Neuronal stem cell (in vitro differentiated cells): ENCODE data around the gene SAP30BP.

ENCODE experiments used
- DNase-seq: peaks from one replicate; pipeline ENCODE4 v3.0.0-alpha.2; 2013; ENCODE audit warnings: low spot score
- H2AFZ ChIP-seq: one replicate; pipeline ENCODE4 v1.6.1; 2013; ENCODE audit warnings: mild to moderate bottlenecking, low read length, inconsistent platforms
- H2AK5ac ChIP-seq: 2 replicates; pipeline ENCODE4 v1.6.1; 2013; ENCODE audit warnings: low read depth, mild to moderate bottlenecking, inconsistent platforms, low read length, moderate library complexity, mixed read lengths
- H2BK120ac ChIP-seq: 2 replicates; pipeline ENCODE4 v1.6.1; 2013; ENCODE audit warnings: low read depth, mild to moderate bottlenecking, inconsistent platforms, low read length, moderate library complexity, mixed read lengths
- H2BK12ac ChIP-seq: one replicate; pipeline ENCODE4 v1.6.1; 2013; ENCODE audit warnings: low read length, inconsistent platforms
- H2BK15ac ChIP-seq: 2 replicates; pipeline ENCODE4 v1.6.1; 2013; ENCODE audit warnings: mild to moderate bottlenecking, low read length, inconsistent platforms, mixed read lengths
- H2BK5ac ChIP-seq: one replicate; pipeline ENCODE4 v1.6.1; 2013; ENCODE audit warnings: inconsistent platforms, mild to moderate bottlenecking, low read length, moderate library complexity
- H3K14ac ChIP-seq: one replicate; pipeline ENCODE4 v1.6.1; 2013; ENCODE audit warnings: low read length, inconsistent platforms
- H3K18ac ChIP-seq: 2 replicates; pipeline ENCODE4 v1.6.1; 2013; ENCODE audit warnings: low read length, inconsistent platforms
- H3K23ac ChIP-seq: 2 replicates; pipeline ENCODE4 v1.6.1; 2013; ENCODE audit warnings: low read depth, mild to moderate bottlenecking, mixed read lengths, low read length, inconsistent platforms; ENCODE audit not compliant: poor library complexity
- H3K27ac ChIP-seq: replicated peaks from 3 replicates; pipeline ENCODE4 v1.5.1; 2013; ENCODE audit warnings: low read length, inconsistent platforms
- H3K27me3 ChIP-seq, 3 experiments: 2 replicates each; pipeline ENCODE4 v1.6.1; 2013; ENCODE audit warnings: low read length in 3 of 3, mild to moderate bottlenecking in 2 of 3, inconsistent platforms in 1 of 3, low read depth in 1 of 3, mixed read lengths in 1 of 3, moderate library complexity in 1 of 3; ENCODE audit not compliant: control insufficient read depth in 3 of 3, insufficient read depth in 3 of 3
- H3K36me3 ChIP-seq, 2 donors: replicated peaks in 1 of 2; 2 replicates each; pipeline ENCODE4 v1.6.1; 2013; ENCODE audit warnings: low read length in 2 of 2; ENCODE audit not compliant: control insufficient read depth in 2 of 2, insufficient read depth in 2 of 2
- H3K4ac ChIP-seq: 2 replicates; pipeline ENCODE4 v1.6.1; 2013; ENCODE audit warnings: inconsistent platforms, mild to moderate bottlenecking, low read length, moderate library complexity
- H3K4me1 ChIP-seq, 2 donors: 1 replicate in 1 of 2; 2 replicates in 1 of 2; pipeline ENCODE4 v1.6.1; 2013; ENCODE audit warnings: low read length in 2 of 2, low read depth in 1 of 2; ENCODE audit not compliant: control insufficient read depth in 2 of 2, insufficient read depth in 1 of 2
- H3K4me2 ChIP-seq: one replicate; pipeline ENCODE4 v1.6.1; 2013; ENCODE audit warnings: mild to moderate bottlenecking, low read length, inconsistent platforms; ENCODE audit not compliant: insufficient read depth, poor library complexity, severe bottlenecking
- H3K4me3 ChIP-seq, 2 donors: 2 replicates each; pipeline ENCODE4 v1.5.1; 2013; ENCODE audit warnings: low read length in 2 of 2, mild to moderate bottlenecking in 2 of 2, inconsistent platforms in 1 of 2, moderate library complexity in 1 of 2
- H3K79me1 ChIP-seq: one replicate; pipeline ENCODE4 v1.6.1; 2013; ENCODE audit warnings: low read depth, mild to moderate bottlenecking, inconsistent platforms, low read length, moderate library complexity
- H3K9ac ChIP-seq: one replicate; pipeline ENCODE4 v1.6.1; 2013; ENCODE audit warnings: mild to moderate bottlenecking, low read depth, low read length, inconsistent platforms; ENCODE audit not compliant: poor library complexity
- H3K9me3 ChIP-seq, 2 donors: replicated peaks in 1 of 2; 2 replicates each; pipeline versions ENCODE3 to v1.6.1; 2013; ENCODE audit warnings: low read length in 2 of 2, mild to moderate bottlenecking in 2 of 2, inconsistent platforms in 1 of 2, low read depth in 1 of 2, mixed read lengths in 1 of 2, moderate library complexity in 1 of 2; ENCODE audit not compliant: control insufficient read depth in 2 of 2, insufficient read depth in 1 of 2
- H4K8ac ChIP-seq: one replicate; pipeline ENCODE4 v1.6.1; 2013; ENCODE audit warnings: low read depth, mild to moderate bottlenecking, inconsistent platforms, low read length, moderate library complexity
- H4K91ac ChIP-seq: one replicate; pipeline ENCODE4 v1.6.1; 2013; ENCODE audit warnings: low read length, low read depth, mild to moderate bottlenecking, inconsistent platforms; ENCODE audit not compliant: poor library complexity
- WGBS, 2 donors: extraction: QIAGEN DNeasy Blood & Tissue Kit; methylation state at CpG; one replicate each; pipeline ENCODE4 v1.1.7; 2013; ENCODE audit warnings: missing lambda C conversion rate in 2 of 2, mixed read lengths in 1 of 2; ENCODE audit not compliant: insufficient read length in 2 of 2, insufficient replicate concordance in 1 of 2; ENCODE audit errors: extremely low coverage in 2 of 2; 5-methylcytosine and 5-hydroxymethylcytosine counted together

SAP30BP gene

DNA sequence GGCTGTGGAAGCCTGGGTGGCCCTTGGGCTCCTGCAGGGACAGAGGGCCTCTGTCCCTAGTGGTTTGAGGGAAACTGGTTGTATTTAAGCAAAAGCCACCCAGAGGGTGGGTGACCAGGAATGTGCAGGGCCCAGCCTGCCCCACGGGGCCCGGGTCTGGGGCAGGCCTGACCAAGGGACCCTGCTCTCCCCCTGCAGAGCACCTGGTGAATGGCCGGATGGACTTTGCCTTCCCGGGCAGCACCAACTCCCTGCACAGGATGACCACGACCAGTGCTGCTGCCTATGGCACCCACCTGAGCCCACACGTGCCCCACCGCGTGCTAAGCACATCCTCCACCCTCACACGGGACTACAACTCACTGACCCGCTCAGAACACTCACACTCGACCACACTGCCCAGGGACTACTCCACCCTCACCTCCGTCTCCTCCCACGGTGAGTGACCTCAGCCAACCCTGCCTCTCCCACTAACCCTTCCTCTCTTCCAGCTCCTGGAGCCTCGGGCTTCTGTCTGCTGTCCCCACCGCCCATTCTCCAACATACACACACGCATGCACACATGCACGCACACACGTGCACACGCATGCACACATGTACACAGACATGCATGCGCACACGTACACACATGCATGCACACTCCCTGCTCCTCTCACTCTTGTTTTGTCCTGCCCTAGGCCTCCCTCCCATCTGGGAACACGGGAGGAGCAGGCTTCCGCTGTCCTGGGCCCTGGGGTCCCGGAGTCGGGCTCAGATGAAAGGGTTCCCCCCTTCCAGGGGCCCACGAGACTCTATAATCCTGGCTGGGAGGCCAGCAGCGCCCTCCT, 87.5 kb downstream of the SAP30BP start:
- WGBS, 2 donors: no CpG with 5 or more reads among the region's 27 CpGs
- DNase-seq: no peak
- H3K27ac ChIP-seq: no peak overlapping the region

GRCh38 chr17:75755205-75755901, 88.2 kb downstream of the SAP30BP start:
- Histone ChIP-seq H3K4me3 (no peak overlapping the region), H3K36me3 (no peaks in the 10 kb centered on the region), H2BK15ac (no peak overlapping the region), H3K4me2 (no peak overlapping the region), H3K27ac (no peak overlapping the region), H2AFZ (no peak overlapping the region), H4K91ac (no peak overlapping the region), H3K23ac (peak overlapping the region; percentile 43), H2BK5ac (no peak overlapping the region), H3K4ac (no peak overlapping the region), H3K14ac (no peak overlapping the region), H3K9ac (peak overlapping the region; percentile 50), H3K27me3 (peaks cover 0 to 21% (median 5%) of the 10 kb centered on the region in 3 experiments), H3K79me1 (peaks cover 3% of the 10 kb centered on the region), H2BK120ac (no peak overlapping the region), H4K8ac (no peak overlapping the region), H2BK12ac (no peak overlapping the region), H3K9me3 (no peaks in the 10 kb centered on the region), H3K18ac (peak overlapping the region; percentile 74), H3K4me1 (peaks cover 0 to 5% of the 10 kb centered on the region in 2 donors), H2AK5ac (peak overlapping the region; percentile 63)
- no peak for DNase-seq
- WGBS, 2 donors: no CpG with 5 or more reads among the region's 20 CpGs

More for the DNA sequence above, 87.5 kb downstream of the SAP30BP start:
- Histone ChIP-seq H2BK120ac (peak overlapping the region; percentile 99), H3K4ac (peak overlapping the region; percentile 98), H3K4me1 (peaks cover 0 to 6% of the 10 kb centered on the region in 2 donors), H3K23ac (peak overlapping the region; percentile 95), H2BK5ac (peak overlapping the region; percentile 71), H3K27me3 (peaks cover 0 to 21% (median 5%) of the 10 kb centered on the region in 3 experiments), H2AK5ac (peak overlapping the region; percentile 82), H3K36me3 (no peaks in the 10 kb centered on the region), H4K8ac (no peak overlapping the region), H2BK15ac (peak overlapping the region; percentile 94), H3K79me1 (peaks cover 3% of the 10 kb centered on the region), H3K4me3 (no peak overlapping the region), H3K9me3 (no peaks in the 10 kb centered on the region), H4K91ac (peak overlapping the region; percentile 72), H3K4me2 (no peak overlapping the region), H3K18ac (peak overlapping the region; percentile 97), H2BK12ac (peak overlapping the region; percentile 88), H3K14ac (peak overlapping the region; percentile 89), H3K9ac (peak overlapping the region; percentile 60), H2AFZ (peak overlapping the region; percentile 87)

- H3K4me1 ChIP-seq: peaks cover 0 to 5% of the 10 kb centered on the region in 2 donors
- no peaks in the 10 kb centered on the region for H3K9me3 ChIP-seq
- no peak overlapping the region for H4K91ac ChIP-seq
- no peak overlapping the region for H2BK12ac ChIP-seq
- H4K8ac ChIP-seq: peak overlapping the region; percentile 82
- no peak overlapping the region for H3K23ac ChIP-seq
- no peak overlapping the region for H2BK5ac ChIP-seq
- peaks cover 0 to 15% (median 2%) of the 10 kb centered on the region in 3 experiments for H3K27me3 ChIP-seq
- no peak overlapping the region for H2BK120ac ChIP-seq
- peak overlapping the region; percentile 85 for H2BK15ac ChIP-seq
- H3K27ac ChIP-seq: no peak overlapping the region
- WGBS, 2 donors: no CpG with 5 or more reads among the region's 2 CpGs
- no peak for DNase-seq
- H3K9ac ChIP-seq: peak overlapping the region; percentile 44
- no peak overlapping the region for H3K4me3 ChIP-seq
- peaks cover 3% of the 10 kb centered on the region for H3K79me1 ChIP-seq
- H2AK5ac ChIP-seq: peak overlapping the region; percentile 75
- no peak overlapping the region for H3K4me2 ChIP-seq
- peak overlapping the region; percentile 48 for H3K18ac ChIP-seq
- H2AFZ ChIP-seq: no peak overlapping the region
- H3K4ac ChIP-seq: no peak overlapping the region
- H3K14ac ChIP-seq: no peak overlapping the region
- H3K36me3 ChIP-seq: no peaks in the 10 kb centered on the region
Measured at GRCh38 chr17:75755990-75756389, 88.9 kb downstream of the SAP30BP start.
